ENCODE results near the gene HORMAD2.

HORMAD2 gene

DNA sequence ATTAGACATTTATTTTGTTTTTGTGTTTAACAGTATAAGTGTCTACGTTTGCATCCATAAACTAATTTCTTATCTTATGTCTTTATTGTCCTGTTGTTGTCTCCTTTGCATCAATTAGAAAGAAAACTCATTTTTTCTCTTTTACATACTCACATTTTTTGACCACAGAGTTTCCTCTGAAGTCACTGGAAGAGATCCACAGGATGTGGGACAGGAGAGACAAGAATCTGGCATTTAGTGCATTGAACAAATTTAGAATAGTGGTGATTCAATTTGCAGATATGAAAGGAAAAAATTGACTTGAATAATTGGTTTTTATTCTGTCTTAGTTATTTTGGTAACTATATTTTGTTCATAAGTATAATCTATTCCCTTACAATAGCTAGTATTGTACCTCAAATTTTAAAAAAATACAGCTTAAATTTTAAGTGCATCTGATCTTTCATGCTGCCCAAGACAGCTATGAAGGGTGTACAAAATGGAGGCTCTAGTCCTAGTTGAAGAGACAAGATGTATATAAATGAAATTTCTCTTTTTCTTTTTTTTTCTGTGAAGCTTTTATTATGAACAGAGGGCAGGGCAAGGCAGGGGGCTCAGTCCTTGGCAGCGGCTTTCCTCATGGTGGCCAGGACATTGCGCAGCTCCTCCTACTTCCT lies 24.4 kb downstream of the HORMAD2 start:
- no peaks in the 10 kb centered on the region for H3K36me3 ChIP-seq (ENCODE audit: control insufficient read depth, insufficient read depth, low read length)
- no peaks in the 10 kb centered on the region for H3K4me1 ChIP-seq (ENCODE audit: control insufficient read depth, insufficient read depth, low read length, poor library complexity, severe bottlenecking)
- H3K4me3 ChIP-seq (ENCODE audit: extremely low read depth, insufficient read depth, low read length, poor library complexity, severe bottlenecking), result no peak overlapping the region
- no peaks in the 10 kb centered on the region for H3K9me3 ChIP-seq (ENCODE audit: control insufficient read depth, low read length)
- no peak overlapping the region for H3K27ac ChIP-seq (ENCODE audit: low read depth, low read length, severe bottlenecking)
- WGBS, 2 experiments (ENCODE audit: insufficient coverage in 2 of 2), result 95 to 100% methylated on average over 2 of the region's 3 CpGs

DNA sequence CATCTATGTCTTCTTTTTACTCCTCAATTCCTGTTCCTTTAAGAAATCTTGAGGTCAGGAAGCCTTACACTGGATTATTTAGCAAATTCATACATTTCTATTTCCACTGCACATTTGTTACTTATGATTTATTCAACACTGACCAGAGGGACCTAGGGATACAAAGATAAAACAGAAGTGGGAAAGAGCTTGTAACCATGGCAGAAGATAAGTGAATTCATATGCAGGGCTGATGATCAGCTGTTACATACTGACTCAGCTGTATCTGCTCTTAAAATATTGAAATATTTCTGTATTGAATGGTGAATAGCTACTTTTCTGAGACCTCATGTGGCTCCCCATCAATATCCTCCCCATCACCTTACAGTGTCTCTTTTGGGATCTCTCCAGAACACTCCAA lies 25.2 kb downstream of the HORMAD2 start:
- Histone ChIP-seq H3K36me3 (ENCODE audit: control insufficient read depth, insufficient read depth, low read length) (no peaks in the 10 kb centered on the region), H3K4me3 (ENCODE audit: extremely low read depth, insufficient read depth, low read length, poor library complexity, severe bottlenecking) (no peak overlapping the region), H3K9me3 (ENCODE audit: control insufficient read depth, low read length) (no peaks in the 10 kb centered on the region), H3K4me1 (ENCODE audit: control insufficient read depth, insufficient read depth, low read length, poor library complexity, severe bottlenecking) (no peaks in the 10 kb centered on the region), H3K27ac (ENCODE audit: low read depth, low read length, severe bottlenecking) (no peak overlapping the region)

DNA sequence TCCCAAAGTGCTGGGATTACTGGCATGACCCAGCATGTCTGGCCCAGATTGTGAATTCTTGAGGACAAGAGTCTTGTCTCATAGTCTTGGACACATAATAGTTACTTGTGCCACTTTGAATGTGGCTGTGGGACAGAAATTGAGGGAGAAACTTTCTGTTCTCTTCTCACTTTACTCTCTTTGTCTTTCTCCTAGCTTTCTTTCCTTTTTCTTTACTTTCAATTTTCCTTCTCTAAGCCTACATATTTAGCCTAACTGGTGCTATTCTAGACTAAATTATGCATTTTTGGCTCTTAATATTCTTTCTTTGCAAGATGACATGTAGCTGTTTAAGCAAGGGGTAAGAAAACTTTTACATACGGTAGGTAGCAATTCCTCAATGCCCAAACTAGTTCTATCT lies 33.2 kb downstream of the HORMAD2 start:
- H3K36me3 ChIP-seq (ENCODE audit: control insufficient read depth, insufficient read depth, low read length), result no peaks in the 10 kb centered on the region
- WGBS, 2 experiments (ENCODE audit: insufficient coverage in 2 of 2), result no CpG with 5 or more reads among the region's 1 CpG
- no peaks in the 10 kb centered on the region for H3K9me3 ChIP-seq (ENCODE audit: control insufficient read depth, low read length)
- no peak overlapping the region for H3K27ac ChIP-seq (ENCODE audit: low read depth, low read length, severe bottlenecking)
- no peak overlapping the region for H3K4me3 ChIP-seq (ENCODE audit: extremely low read depth, insufficient read depth, low read length, poor library complexity, severe bottlenecking)
- no peaks in the 10 kb centered on the region for H3K4me1 ChIP-seq (ENCODE audit: control insufficient read depth, insufficient read depth, low read length, poor library complexity, severe bottlenecking)

DNA sequence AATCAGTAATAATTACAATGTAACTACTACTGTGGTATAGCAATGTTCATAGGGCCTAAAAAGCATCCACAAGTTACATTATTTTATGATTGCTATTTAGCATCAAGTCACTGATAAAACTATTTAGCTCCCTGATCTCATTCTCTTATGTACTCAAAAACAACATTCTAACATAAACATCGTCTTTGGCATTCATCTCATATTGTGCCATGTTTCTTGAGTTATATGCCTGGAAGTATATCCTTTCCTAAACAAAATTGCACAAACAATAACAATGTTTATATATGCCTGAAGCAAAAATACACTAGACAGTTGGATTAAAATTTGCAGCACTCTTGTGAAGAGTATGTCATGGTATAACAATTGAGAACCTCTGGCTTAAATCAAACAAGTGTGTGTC lies 34.1 kb downstream of the HORMAD2 start:
- WGBS, 2 experiments (ENCODE audit: insufficient coverage in 2 of 2), result no CpG with 5 or more reads among the region's 1 CpG
- Histone ChIP-seq H3K4me1 (ENCODE audit: control insufficient read depth, insufficient read depth, low read length, poor library complexity, severe bottlenecking) (no peaks in the 10 kb centered on the region), H3K9me3 (ENCODE audit: control insufficient read depth, low read length) (no peaks in the 10 kb centered on the region), H3K4me3 (ENCODE audit: extremely low read depth, insufficient read depth, low read length, poor library complexity, severe bottlenecking) (no peak overlapping the region), H3K27ac (ENCODE audit: low read depth, low read length, severe bottlenecking) (no peak overlapping the region), H3K36me3 (ENCODE audit: control insufficient read depth, insufficient read depth, low read length) (no peaks in the 10 kb centered on the region)

DNA sequence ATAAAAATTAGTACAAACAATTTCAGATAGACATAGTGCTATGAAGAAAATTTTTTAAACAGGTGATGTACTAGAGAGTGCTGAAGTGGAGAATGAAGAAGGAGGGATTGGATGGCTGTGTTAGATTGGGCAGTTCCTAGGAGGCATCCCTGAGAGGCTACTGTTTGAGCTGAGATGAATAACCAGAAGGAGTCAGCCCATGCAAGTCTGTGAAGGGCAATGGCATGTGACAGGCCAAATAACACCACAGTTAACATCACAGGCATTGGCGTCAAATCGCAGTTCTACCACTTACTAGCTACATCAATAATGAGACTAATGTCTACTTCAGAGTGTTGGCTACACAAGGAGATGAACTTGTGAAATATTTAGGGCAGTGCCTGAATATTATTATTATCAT lies 35.4 kb downstream of the HORMAD2 start:
- Histone ChIP-seq H3K4me1 (ENCODE audit: control insufficient read depth, insufficient read depth, low read length, poor library complexity, severe bottlenecking) (no peaks in the 10 kb centered on the region), H3K4me3 (ENCODE audit: extremely low read depth, insufficient read depth, low read length, poor library complexity, severe bottlenecking) (no peak overlapping the region), H3K36me3 (ENCODE audit: control insufficient read depth, insufficient read depth, low read length) (no peaks in the 10 kb centered on the region), H3K27ac (ENCODE audit: low read depth, low read length, severe bottlenecking) (no peak overlapping the region), H3K9me3 (ENCODE audit: control insufficient read depth, low read length) (no peaks in the 10 kb centered on the region)
- no CpG with 5 or more reads among the region's 2 CpGs for WGBS, 2 experiments (ENCODE audit: insufficient coverage in 2 of 2)

DNA sequence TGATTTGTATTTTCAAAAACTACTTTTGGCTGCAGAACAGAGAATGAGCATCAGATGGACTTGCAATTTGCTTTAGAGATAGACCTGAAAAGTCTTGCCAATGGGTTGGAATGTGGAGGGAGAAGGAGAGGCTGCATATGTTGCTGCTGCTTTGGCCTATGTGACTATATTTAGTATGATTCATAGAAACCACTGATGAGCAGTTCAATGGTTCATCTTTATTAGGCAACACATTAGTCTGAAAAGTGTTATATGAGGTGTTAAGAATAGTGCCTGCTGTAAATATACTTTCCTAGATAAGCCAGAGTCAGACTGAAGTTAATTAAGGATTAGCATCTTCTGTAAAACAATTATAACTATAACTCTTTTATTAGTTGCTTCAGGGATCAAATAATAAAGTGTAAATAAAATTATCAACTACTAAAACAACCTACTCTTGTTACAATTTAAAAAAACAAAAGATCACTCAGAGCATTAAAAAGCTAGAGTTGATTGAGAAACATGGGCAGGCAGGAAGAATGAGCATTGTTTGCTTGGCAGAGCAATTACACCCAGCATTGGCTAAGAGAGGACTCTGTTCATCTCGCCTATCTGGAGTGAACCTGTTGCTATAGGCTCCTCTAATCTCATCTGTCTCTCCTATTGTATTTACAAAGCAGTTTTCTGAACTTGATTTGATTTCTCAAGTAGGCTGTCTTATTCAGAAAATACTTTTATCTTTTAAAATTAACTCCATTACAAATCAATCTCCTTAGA lies 36.3 kb downstream of the HORMAD2 start:
- Histone ChIP-seq H3K9me3 (ENCODE audit: control insufficient read depth, low read length) (no peaks in the 10 kb centered on the region), H3K27ac (ENCODE audit: low read depth, low read length, severe bottlenecking) (no peak overlapping the region), H3K4me1 (ENCODE audit: control insufficient read depth, insufficient read depth, low read length, poor library complexity, severe bottlenecking) (no peaks in the 10 kb centered on the region), H3K4me3 (ENCODE audit: extremely low read depth, insufficient read depth, low read length, poor library complexity, severe bottlenecking) (no peak overlapping the region), H3K36me3 (ENCODE audit: control insufficient read depth, insufficient read depth, low read length) (no peaks in the 10 kb centered on the region)
- WGBS, 2 experiments (ENCODE audit: insufficient coverage in 2 of 2), result 100% methylated on average over 1 of the region's 1 CpG; no CpG with 5 or more reads in 1 of the 2 experiments

DNA sequence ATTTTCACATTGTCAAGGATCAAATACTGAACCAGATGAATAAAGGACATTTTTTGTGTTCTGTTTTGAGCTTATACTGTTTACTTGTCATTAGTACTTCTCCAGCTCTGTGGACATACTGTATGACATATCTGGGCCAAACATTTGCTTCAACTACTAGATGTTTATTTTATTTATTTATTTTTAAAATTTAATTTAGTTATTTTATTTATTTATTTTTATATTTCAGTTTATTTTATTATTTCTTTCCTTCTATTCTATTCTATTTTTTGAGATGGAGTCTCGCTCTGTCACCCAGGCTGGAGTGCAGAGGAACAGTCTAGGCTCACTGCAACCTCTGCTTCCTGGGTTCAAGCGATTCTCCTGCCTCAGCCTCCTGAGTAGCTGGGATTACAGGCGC lies 37.0 kb downstream of the HORMAD2 start:
- Histone ChIP-seq H3K36me3 (ENCODE audit: control insufficient read depth, insufficient read depth, low read length) (no peaks in the 10 kb centered on the region), H3K27ac (ENCODE audit: low read depth, low read length, severe bottlenecking) (no peak overlapping the region), H3K4me1 (ENCODE audit: control insufficient read depth, insufficient read depth, low read length, poor library complexity, severe bottlenecking) (no peaks in the 10 kb centered on the region), H3K4me3 (ENCODE audit: extremely low read depth, insufficient read depth, low read length, poor library complexity, severe bottlenecking) (no peak overlapping the region), H3K9me3 (ENCODE audit: control insufficient read depth, low read length) (no peaks in the 10 kb centered on the region)
- 63% methylated on average over 2 of the region's 3 CpGs; no CpG with 5 or more reads in 1 of the 2 experiments for WGBS, 2 experiments (ENCODE audit: insufficient coverage in 2 of 2)

DNA sequence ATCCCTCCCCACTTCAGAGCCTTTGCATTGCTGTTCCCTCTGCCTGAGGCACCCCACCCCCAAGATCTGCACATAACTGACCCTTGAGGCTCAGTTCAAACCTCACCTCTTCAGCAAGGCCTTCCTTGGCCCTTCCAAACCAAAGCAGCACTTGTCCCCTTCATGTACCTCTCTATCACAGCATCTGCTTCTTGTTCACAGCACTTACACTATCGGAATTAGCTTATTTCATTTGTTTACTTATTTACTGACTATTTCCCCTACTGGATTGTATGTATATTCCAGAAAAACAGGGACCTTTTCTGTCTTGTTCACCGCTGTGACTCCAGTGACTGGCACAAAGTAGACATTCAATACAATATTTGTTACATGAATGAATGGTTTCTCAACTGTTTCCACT lies 38.0 kb downstream of the HORMAD2 start:
- no peak overlapping the region for H3K27ac ChIP-seq (ENCODE audit: low read depth, low read length, severe bottlenecking)
- H3K4me3 ChIP-seq (ENCODE audit: extremely low read depth, insufficient read depth, low read length, poor library complexity, severe bottlenecking), result no peak overlapping the region
- H3K9me3 ChIP-seq (ENCODE audit: control insufficient read depth, low read length), result no peaks in the 10 kb centered on the region
- H3K4me1 ChIP-seq (ENCODE audit: control insufficient read depth, insufficient read depth, low read length, poor library complexity, severe bottlenecking), result no peaks in the 10 kb centered on the region
- WGBS, 2 experiments (ENCODE audit: insufficient coverage in 2 of 2), result 80 to 86% methylated on average over 1 of the region's 2 CpGs
- H3K36me3 ChIP-seq (ENCODE audit: control insufficient read depth, insufficient read depth, low read length), result no peaks in the 10 kb centered on the region

DNA sequence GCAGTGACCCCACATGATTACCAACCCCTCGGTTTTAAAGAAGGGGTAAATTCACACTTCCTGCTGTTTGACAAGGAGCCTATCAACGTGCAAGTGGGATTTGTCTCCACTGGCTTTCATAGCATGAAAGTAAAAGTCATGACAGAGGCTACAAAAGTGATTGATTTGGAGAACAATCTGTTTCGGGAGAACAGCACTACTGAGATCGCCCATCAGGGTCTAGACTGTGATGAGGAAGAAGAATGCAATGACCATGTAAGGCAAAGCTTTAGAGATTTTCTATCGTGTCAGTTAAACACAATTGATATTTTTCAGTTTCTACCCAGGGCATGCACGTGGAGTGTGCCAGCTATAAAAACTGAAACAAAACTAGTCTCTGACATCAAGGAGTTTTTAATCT lies 41.7 kb downstream of the HORMAD2 start:
- WGBS, 2 experiments (ENCODE audit: insufficient coverage in 2 of 2), result 57 to 65% methylated on average over 3 to 4 of the region's 6 CpGs
- no peaks in the 10 kb centered on the region for H3K36me3 ChIP-seq (ENCODE audit: control insufficient read depth, insufficient read depth, low read length)
- no peaks in the 10 kb centered on the region for H3K9me3 ChIP-seq (ENCODE audit: control insufficient read depth, low read length)

DNA sequence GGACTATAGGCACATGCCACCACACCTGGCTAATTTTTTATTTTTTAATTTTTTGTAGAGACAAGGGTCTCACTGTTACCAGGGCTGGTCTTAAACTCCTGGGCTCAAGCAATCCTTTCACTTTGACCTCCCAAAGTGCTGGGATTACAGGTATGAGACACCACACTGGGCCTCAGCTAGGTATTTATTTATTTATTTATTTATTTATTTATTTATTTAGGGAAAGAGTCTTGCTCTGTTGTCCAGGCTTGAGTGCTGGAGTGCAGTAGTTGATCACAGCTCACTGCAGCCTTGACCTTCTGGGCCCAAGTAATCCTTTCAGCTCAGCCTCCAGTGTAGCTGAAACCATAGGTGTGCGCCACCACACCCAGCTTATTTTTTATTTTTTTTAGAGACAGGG lies 43.2 kb downstream of the HORMAD2 start:
- 100% methylated on average over 1 of the region's 1 CpG; no CpG with 5 or more reads in 1 of the 2 experiments for WGBS, 2 experiments (ENCODE audit: insufficient coverage in 2 of 2)
- no peaks in the 10 kb centered on the region for H3K36me3 ChIP-seq (ENCODE audit: control insufficient read depth, insufficient read depth, low read length)
- no peak overlapping the region for H3K4me3 ChIP-seq (ENCODE audit: extremely low read depth, insufficient read depth, low read length, poor library complexity, severe bottlenecking)
- no peaks in the 10 kb centered on the region for H3K4me1 ChIP-seq (ENCODE audit: control insufficient read depth, insufficient read depth, low read length, poor library complexity, severe bottlenecking)
- H3K27ac ChIP-seq (ENCODE audit: low read depth, low read length, severe bottlenecking), result no peak overlapping the region
- no peaks in the 10 kb centered on the region for H3K9me3 ChIP-seq (ENCODE audit: control insufficient read depth, low read length)

More for the DNA sequence above, 41.7 kb downstream of the HORMAD2 start:
- Histone ChIP-seq H3K27ac (ENCODE audit: low read depth, low read length, severe bottlenecking) (no peak overlapping the region), H3K4me1 (ENCODE audit: control insufficient read depth, insufficient read depth, low read length, poor library complexity, severe bottlenecking) (no peaks in the 10 kb centered on the region), H3K4me3 (ENCODE audit: extremely low read depth, insufficient read depth, low read length, poor library complexity, severe bottlenecking) (no peak overlapping the region)

DNA sequence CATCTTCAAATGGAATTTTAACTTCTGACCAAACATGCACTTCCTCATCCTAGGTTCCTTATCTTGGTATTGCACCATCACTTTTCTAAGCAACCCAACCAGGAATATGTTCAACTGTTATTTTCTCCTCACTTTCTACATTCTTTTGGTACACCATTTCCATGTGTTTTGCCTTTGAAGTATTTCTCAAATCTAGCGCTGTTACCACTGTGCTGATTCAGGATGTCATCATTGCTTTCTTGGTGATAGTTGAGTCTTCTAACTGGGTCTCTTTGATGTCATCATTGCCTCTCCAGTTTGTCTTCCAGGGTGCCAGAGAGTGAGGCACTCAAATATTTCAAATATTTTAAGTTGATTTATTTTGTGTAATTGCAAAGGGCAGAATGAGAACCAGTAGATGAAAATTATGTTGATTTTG lies 47.5 kb downstream of the HORMAD2 start:
- no peaks in the 10 kb centered on the region for H3K36me3 ChIP-seq (ENCODE audit: control insufficient read depth, insufficient read depth, low read length)
- H3K4me3 ChIP-seq (ENCODE audit: extremely low read depth, insufficient read depth, low read length, poor library complexity, severe bottlenecking), result no peak overlapping the region
- no peaks in the 10 kb centered on the region for H3K4me1 ChIP-seq (ENCODE audit: control insufficient read depth, insufficient read depth, low read length, poor library complexity, severe bottlenecking)
- no peaks in the 10 kb centered on the region for H3K9me3 ChIP-seq (ENCODE audit: control insufficient read depth, low read length)
- no peak overlapping the region for H3K27ac ChIP-seq (ENCODE audit: low read depth, low read length, severe bottlenecking)
- 100% methylated on average over 1 of the region's 1 CpG; no CpG with 5 or more reads in 1 of the 2 experiments for WGBS, 2 experiments (ENCODE audit: insufficient coverage in 2 of 2)

Measured in mesodermal cell (in vitro differentiated cells).